Measurements from ENCODE around the gene TTC22.
"Not testable (repeated sequence)": the region's sequence is repeated elsewhere in the genome, so short reads cannot be mapped to it uniquely, and the experiment has no call there.

Gene TTC22

GRCh38 chr1:54781023-54781723 lies 19.9 kb downstream of the TTC22 start:
- H4K20me1 ChIP-seq (ENCODE audit: insufficient read depth) = no peaks in the 10 kb centered on the region
- H3K4me1 ChIP-seq (ENCODE audit: low read depth, poor library complexity, severe bottlenecking) = no peaks in the 10 kb centered on the region
- no peaks in the 10 kb centered on the region for H3K27me3 ChIP-seq (ENCODE audit: insufficient read depth, low read depth)
- no peak overlapping the region for H2AFZ ChIP-seq (ENCODE audit: low read depth)
- H3K36me3 ChIP-seq (ENCODE audit: insufficient read depth) = no peaks in the 10 kb centered on the region
- no peak overlapping the region for H3K9ac ChIP-seq
- H3K4me3 ChIP-seq (IDR thresholded peaks at IDR 0.05; ENCODE audit: insufficient read depth, low read depth, low read length) = no peak overlapping the region
- no peak overlapping the region for H3K4me2 ChIP-seq
- no peak overlapping the region for H3K27ac ChIP-seq
- H3K79me2 ChIP-seq (ENCODE audit: insufficient read depth, low read depth) = no peaks in the 10 kb centered on the region
- no peak for TF ChIP-seq CTCF (conservative IDR thresholded peaks at IDR 0.05; ENCODE audit: low read depth, low read length)

- no peaks in the 10 kb centered on the region for H3K4me1 ChIP-seq (ENCODE audit: low read depth, poor library complexity, severe bottlenecking)
- no peak overlapping the region for H3K27ac ChIP-seq
- no peak overlapping the region for H2AFZ ChIP-seq (ENCODE audit: low read depth)
- H3K4me2 ChIP-seq = no peak overlapping the region
- no peaks in the 10 kb centered on the region for H3K27me3 ChIP-seq (ENCODE audit: insufficient read depth, low read depth)
- no peaks in the 10 kb centered on the region for H4K20me1 ChIP-seq (ENCODE audit: insufficient read depth)
- no peak overlapping the region for H3K4me3 ChIP-seq (IDR thresholded peaks at IDR 0.05; ENCODE audit: insufficient read depth, low read depth, low read length)
- H3K36me3 ChIP-seq (ENCODE audit: insufficient read depth) = no peaks in the 10 kb centered on the region
- H3K9ac ChIP-seq = no peak overlapping the region
- TF ChIP-seq CTCF (conservative IDR thresholded peaks at IDR 0.05; ENCODE audit: low read depth, low read length) = no peak
- H3K79me2 ChIP-seq (ENCODE audit: insufficient read depth, low read depth) = no peaks in the 10 kb centered on the region
Measured at GRCh38 chr1:54777431-54777830, 23.7 kb downstream of the TTC22 start.

- Histone ChIP-seq H3K4me1 (ENCODE audit: low read depth, poor library complexity, severe bottlenecking) (no peaks in the 10 kb centered on the region), H4K20me1 (ENCODE audit: insufficient read depth) (no peaks in the 10 kb centered on the region), H3K9ac (no peak overlapping the region), H3K27ac (no peak overlapping the region), H3K79me2 (ENCODE audit: insufficient read depth, low read depth) (no peaks in the 10 kb centered on the region), H3K27me3 (ENCODE audit: insufficient read depth, low read depth) (no peaks in the 10 kb centered on the region), H3K4me3 (IDR thresholded peaks at IDR 0.05; ENCODE audit: insufficient read depth, low read depth, low read length) (no peak overlapping the region), H3K4me2 (no peak overlapping the region), H2AFZ (ENCODE audit: low read depth) (no peak overlapping the region), H3K36me3 (ENCODE audit: insufficient read depth) (no peaks in the 10 kb centered on the region)
- no peak for TF ChIP-seq CTCF (conservative IDR thresholded peaks at IDR 0.05; ENCODE audit: low read depth, low read length)
Measured at GRCh38 chr1:54777011-54777410, 24.1 kb downstream of the TTC22 start.

- not testable (repeated sequence) for H3K27ac ChIP-seq; H3K4me3 ChIP-seq (IDR thresholded peaks at IDR 0.05; ENCODE audit: insufficient read depth, low read depth, low read length); H3K27me3 ChIP-seq (ENCODE audit: insufficient read depth, low read depth); H3K79me2 ChIP-seq (ENCODE audit: insufficient read depth, low read depth); H3K9ac ChIP-seq; H4K20me1 ChIP-seq (ENCODE audit: insufficient read depth); H2AFZ ChIP-seq (ENCODE audit: low read depth); H3K4me1 ChIP-seq (ENCODE audit: low read depth, poor library complexity, severe bottlenecking); H3K36me3 ChIP-seq (ENCODE audit: insufficient read depth); H3K4me2 ChIP-seq
Measured at GRCh38 chr1:54775828-54776721, 25.0 kb downstream of the TTC22 start.

Data from KMS-11 (cell line).